Fibroblast of lung (primary cell): Measurements from ENCODE around the gene MAP3K7. TPM values are rescaled to one million over a fixed set of nuclear protein-coding genes. Genes with fewer than 3 reads are reported as not detected.

Experiments
- DNase-seq, 2 donors: peaks; one replicate each; pipeline versions ENCODE4 v3.0.0 to v3.0.0-alpha.2; 2010; ENCODE audit warnings: low read depth in 2 of 2
- H2AFZ ChIP-seq: 2 replicates; pipeline ENCODE4 v1.5.1; 2012; ENCODE audit warnings: low read length, control low read depth, inconsistent platforms
- H3K27ac ChIP-seq: 2 replicates; pipeline ENCODE4 v1.5.1; 2011; ENCODE audit warnings: low read length, control low read depth; ENCODE audit not compliant: insufficient read depth
- H3K27me3 ChIP-seq: 2 replicates; pipeline ENCODE4 v1.5.1; 2011; ENCODE audit warnings: mild to moderate bottlenecking, low read length; ENCODE audit not compliant: control insufficient read depth, insufficient read depth
- H3K36me3 ChIP-seq: 2 replicates; pipeline ENCODE4 v1.5.1; 2011; ENCODE audit warnings: low read length; ENCODE audit not compliant: control insufficient read depth, insufficient read depth
- H3K4me1 ChIP-seq: 2 replicates; pipeline ENCODE4 v1.5.1; 2011; ENCODE audit warnings: low read length; ENCODE audit not compliant: control insufficient read depth, insufficient read depth; ENCODE audit errors: extremely low read depth
- H3K4me2 ChIP-seq: 2 replicates; pipeline ENCODE4 v1.5.1; 2011; ENCODE audit warnings: low read length, control low read depth; ENCODE audit not compliant: insufficient read depth; ENCODE audit errors: extremely low read depth
- H3K4me3 ChIP-seq, 4 experiments: fragments of 200-600 bp in 1 of 4; sonication (generic) in 1 of 4; replicated peaks in 1 of 4; 2 replicates each; pipeline ENCODE4 v1.5.1; 2011 to 2016; ENCODE audit warnings: low read length in 4 of 4, low read depth in 3 of 4, mild to moderate bottlenecking in 3 of 4, control low read depth in 2 of 4, inconsistent platforms in 1 of 4, mixed read lengths in 1 of 4; ENCODE audit not compliant: insufficient read depth in 1 of 4; ENCODE audit errors: control extremely low read depth in 1 of 4
- H3K79me2 ChIP-seq: 2 replicates; pipeline ENCODE4 v1.5.1; 2012; ENCODE audit warnings: mild to moderate bottlenecking, low read length, inconsistent platforms; ENCODE audit not compliant: control insufficient read depth, insufficient read depth
- H3K9ac ChIP-seq: 2 replicates; pipeline ENCODE4 v1.5.1; 2011; ENCODE audit warnings: mild to moderate bottlenecking, low read length, control low read depth; ENCODE audit not compliant: insufficient read depth
- H3K9me3 ChIP-seq: 2 replicates; pipeline ENCODE4 v1.5.1; 2012; ENCODE audit warnings: low read depth, low read length; ENCODE audit not compliant: control insufficient read depth, insufficient read depth
- H4K20me1 ChIP-seq: 2 replicates; pipeline ENCODE4 v1.5.1; 2011; ENCODE audit warnings: low read length; ENCODE audit not compliant: control insufficient read depth, insufficient read depth; ENCODE audit errors: extremely low read depth
- EZH2 ChIP-seq: IDR thresholded peaks from 2 replicates; pipeline ENCODE4 v1.5.1; 2012; ENCODE audit warnings: low read length, control low read depth, mild to moderate bottlenecking; ENCODE audit errors: missing control alignments
- polyA plus RNA-seq, 2 donors: library from polyadenylated mRNA; depleted of rRNA in 1 of 2; stranded (reverse) in 1 of 2; unstranded in 1 of 2; fragments of >200 nt; gene quantifications; 2 replicates each; pipeline ENCODE4 v1.2.1, GENCODE V29; 2011 to 2012; ENCODE audit warnings: missing spikeins in 1 of 2
- total RNA-seq: library from RNA; depleted of rRNA; stranded (reverse); fragments of >200 nt; gene quantifications from 2 replicates; pipeline ENCODE4 v1.2.1, GENCODE V29; 2014
- TF ChIP-seq, protein P1 (sequence below), 2 donors: IDR thresholded peaks in 1 of 2; conservative IDR thresholded peaks in 1 of 2; 1 replicate in 1 of 2; 2 replicates in 1 of 2; pipeline ENCODE4 v1.5.1; 2011 to 2012; ENCODE audit warnings: low read length in 2 of 2, control low read depth in 1 of 2, inconsistent platforms in 1 of 2, low read depth in 1 of 2, mild to moderate bottlenecking in 1 of 2

The MAP3K7 gene
- total and polyA plus RNA-seq, 2 donors (not counting 1 experiment from before 2014, with no cell fraction given), result 35.5 to 48.6 TPM

DNA sequence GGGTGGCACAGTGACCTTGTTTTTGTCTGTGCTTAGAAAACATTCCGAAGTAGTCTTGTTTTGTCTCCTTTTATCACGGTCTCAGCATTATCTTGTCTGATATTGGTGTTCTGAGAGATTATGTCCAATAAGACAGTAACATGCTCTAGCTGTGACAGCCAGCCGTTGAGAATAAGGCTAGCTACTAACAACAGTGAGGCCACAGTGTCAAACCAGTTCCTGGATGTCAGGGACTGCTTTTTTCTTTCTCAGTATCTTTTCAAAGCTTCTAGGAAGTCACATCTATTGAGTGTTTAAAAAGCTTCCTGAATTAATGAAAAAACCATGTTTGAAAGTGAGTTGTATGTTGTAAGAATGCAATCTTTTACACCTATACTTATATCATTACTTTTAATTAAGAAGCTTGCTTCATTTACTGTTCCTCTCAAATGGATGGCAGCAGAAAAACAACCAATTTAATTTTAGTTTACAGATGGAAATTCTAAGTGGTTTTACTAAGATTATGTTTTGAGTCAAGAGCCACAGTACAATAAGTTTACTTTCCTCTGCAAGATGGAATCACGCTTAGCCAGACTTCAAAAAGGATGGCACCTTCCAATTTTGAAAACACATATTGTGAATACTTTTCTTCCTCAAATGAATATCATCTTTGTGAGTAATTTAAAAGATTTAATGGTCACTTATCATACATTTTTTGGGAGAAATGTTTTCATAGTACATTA, 53.1 kb downstream of the MAP3K7 start:
- no peak for DNase-seq
- TF ChIP-seq, protein P1, sequence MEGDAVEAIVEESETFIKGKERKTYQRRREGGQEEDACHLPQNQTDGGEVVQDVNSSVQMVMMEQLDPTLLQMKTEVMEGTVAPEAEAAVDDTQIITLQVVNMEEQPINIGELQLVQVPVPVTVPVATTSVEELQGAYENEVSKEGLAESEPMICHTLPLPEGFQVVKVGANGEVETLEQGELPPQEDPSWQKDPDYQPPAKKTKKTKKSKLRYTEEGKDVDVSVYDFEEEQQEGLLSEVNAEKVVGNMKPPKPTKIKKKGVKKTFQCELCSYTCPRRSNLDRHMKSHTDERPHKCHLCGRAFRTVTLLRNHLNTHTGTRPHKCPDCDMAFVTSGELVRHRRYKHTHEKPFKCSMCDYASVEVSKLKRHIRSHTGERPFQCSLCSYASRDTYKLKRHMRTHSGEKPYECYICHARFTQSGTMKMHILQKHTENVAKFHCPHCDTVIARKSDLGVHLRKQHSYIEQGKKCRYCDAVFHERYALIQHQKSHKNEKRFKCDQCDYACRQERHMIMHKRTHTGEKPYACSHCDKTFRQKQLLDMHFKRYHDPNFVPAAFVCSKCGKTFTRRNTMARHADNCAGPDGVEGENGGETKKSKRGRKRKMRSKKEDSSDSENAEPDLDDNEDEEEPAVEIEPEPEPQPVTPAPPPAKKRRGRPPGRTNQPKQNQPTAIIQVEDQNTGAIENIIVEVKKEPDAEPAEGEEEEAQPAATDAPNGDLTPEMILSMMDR (conservative IDR thresholded peaks at IDR 0.05 in 1 of 2, IDR thresholded peaks at IDR 0.05 in 1 of 2; ENCODE audit: low read depth in 1 of 2, low read length in 2 of 2), result no peak
- no peak for TF ChIP-seq EZH2
- Histone ChIP-seq H3K9ac (no peak overlapping the region), H3K4me2 (no peak overlapping the region), H4K20me1 (no peaks in the 10 kb centered on the region), H3K9me3 (no peaks in the 10 kb centered on the region), H3K27me3 (no peaks in the 10 kb centered on the region), H3K4me3 (no peak overlapping the region), H3K36me3 (peaks cover 2% of the 10 kb centered on the region), H3K27ac (no peak overlapping the region), H3K79me2 (no peaks in the 10 kb centered on the region), H2AFZ (no peak overlapping the region), H3K4me1 (no peaks in the 10 kb centered on the region)

DNA sequence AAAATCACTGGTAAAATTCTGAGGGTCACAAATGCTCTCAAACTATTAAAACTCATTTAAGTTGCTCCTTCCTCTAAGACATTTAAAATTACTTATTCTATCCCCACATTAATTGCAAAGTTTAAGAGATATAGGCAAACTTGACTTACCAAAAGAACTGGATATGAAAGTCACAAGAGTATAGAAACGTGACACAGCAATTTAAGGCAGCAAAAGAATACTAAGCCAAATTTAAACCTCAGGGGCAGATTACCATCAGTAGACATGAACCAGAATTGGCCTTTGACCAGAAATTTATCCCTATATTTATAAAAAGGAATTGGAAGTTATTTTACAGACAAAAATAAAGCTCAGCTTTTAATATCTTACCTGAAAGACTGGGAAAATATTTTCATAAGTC, 56.0 kb downstream of the MAP3K7 start:
- Histone ChIP-seq H3K4me1 (no peaks in the 10 kb centered on the region), H3K27me3 (no peaks in the 10 kb centered on the region), H3K4me3 (no peak overlapping the region), H3K27ac (no peak overlapping the region), H3K9ac (no peak overlapping the region), H4K20me1 (no peaks in the 10 kb centered on the region), H3K4me2 (no peak overlapping the region), H3K36me3 (peaks cover 2% of the 10 kb centered on the region), H2AFZ (no peak overlapping the region), H3K9me3 (no peaks in the 10 kb centered on the region), H3K79me2 (no peaks in the 10 kb centered on the region)
- TF ChIP-seq, protein P1 (conservative IDR thresholded peaks at IDR 0.05 in 1 of 2, IDR thresholded peaks at IDR 0.05 in 1 of 2; ENCODE audit: low read depth in 1 of 2, low read length in 2 of 2), result no peak
- no peak for TF ChIP-seq EZH2
- DNase-seq, result no peak

DNA sequence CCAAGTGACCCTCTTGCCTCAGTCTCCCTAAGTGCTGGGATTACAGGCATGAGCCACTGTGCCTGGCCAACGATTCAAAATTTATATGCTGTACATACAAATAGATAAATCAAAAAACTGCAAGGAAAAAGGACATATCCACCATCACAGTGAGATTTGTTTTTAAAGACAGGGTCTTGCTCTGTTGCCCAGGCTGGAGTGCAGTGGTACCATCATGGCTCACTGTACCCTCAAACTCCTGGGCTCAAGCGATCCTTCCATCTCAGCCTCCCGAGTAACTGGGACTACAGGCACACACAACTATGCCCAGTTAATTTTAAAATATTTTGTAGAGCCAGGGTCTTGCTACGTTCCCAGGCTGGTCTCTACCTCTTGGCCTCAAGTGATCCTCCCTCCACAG, 61.5 kb downstream of the MAP3K7 start:
- no peaks in the 10 kb centered on the region for H3K27me3 ChIP-seq
- no peaks in the 10 kb centered on the region for H3K79me2 ChIP-seq
- no peaks in the 10 kb centered on the region for H4K20me1 ChIP-seq
- no peak overlapping the region for H3K4me2 ChIP-seq
- H3K4me3 ChIP-seq, result no peak overlapping the region
- no peaks in the 10 kb centered on the region for H3K9me3 ChIP-seq
- H2AFZ ChIP-seq, result no peak overlapping the region
- no peak for DNase-seq
- H3K9ac ChIP-seq, result no peak overlapping the region
- TF ChIP-seq EZH2, result no peak
- TF ChIP-seq, protein P1 (conservative IDR thresholded peaks at IDR 0.05 in 1 of 2, IDR thresholded peaks at IDR 0.05 in 1 of 2; ENCODE audit: low read depth in 1 of 2, low read length in 2 of 2), result no peak
- H3K4me1 ChIP-seq, result no peaks in the 10 kb centered on the region
- H3K27ac ChIP-seq, result no peak overlapping the region
- H3K36me3 ChIP-seq, result peaks cover 1% of the 10 kb centered on the region
